Right lobe of liver (tissue), 6 donors: ENCODE measurements around the gene GDPD4. TPM values are rescaled to one million over a fixed set of nuclear protein-coding genes. Genes with fewer than 3 reads are reported as not detected.
A peak's percentile ranks its signal among the peaks of the same experiment; 100 is the strongest.

Source experiments
- ATAC-seq, 4 donors: fragments of 200-7000 bp; cut with Tn5 transposase; one replicate each; pipeline ENCODE4 v1.9.1; 2020; ENCODE audit warnings: mild to moderate bottlenecking in 4 of 4, moderate library complexity in 4 of 4
- DNase-seq, 3 donors: peaks; one replicate each; pipeline ENCODE4 v3.0.0-alpha.2; 2020
- H3K27ac ChIP-seq, 3 donors: fragments of 200-600 bp; one replicate each; pipeline ENCODE4 v1.8.0; 2022
- H3K27me3 ChIP-seq, 2 donors: fragments of 200-600 bp; one replicate each; pipeline ENCODE4 v1.8.0; 2022
- H3K36me3 ChIP-seq, 4 donors: fragments of 200-600 bp; sonication (generic) in 1 of 4; one replicate each; pipeline versions ENCODE4 v1.5.1 to v1.8.0; 2017 to 2022; ENCODE audit warnings: control low read depth in 1 of 4
- H3K4me1 ChIP-seq, 4 donors: fragments of 200-600 bp; sonication (generic) in 1 of 4; one replicate each; pipeline versions ENCODE4 v1.5.1 to v1.8.0; 2017 to 2022; ENCODE audit warnings: control low read depth in 1 of 4
- H3K4me3 ChIP-seq, 3 donors: fragments of 200-600 bp; one replicate each; pipeline ENCODE4 v1.8.0; 2022
- H3K9me3 ChIP-seq, 4 donors: fragments of 200-600 bp; sonication (generic) in 1 of 4; one replicate each; pipeline versions ENCODE4 v1.5.1 to v1.8.0; 2017 to 2022; ENCODE audit warnings: control low read depth in 1 of 4
- POLR2A ChIP-seq: fragments of 450-650 bp; IDR thresholded peaks from one replicate; pipeline ENCODE4 v1.6.1; 2017; ENCODE audit warnings: antibody characterized with exemption, mild to moderate bottlenecking
- WGBS: methylation state at CpG from one replicate; pipeline ENCODE4 v1.1.6; 2018; ENCODE audit warnings: low coverage, low lambda C conversion rate; ENCODE audit not compliant: insufficient coverage; ENCODE audit errors: missing lambda C conversion rate; 5-methylcytosine and 5-hydroxymethylcytosine counted together
- intact Hi-C, 2 donors: fragments of 100-400 bp; cut with DNase I; formaldehyde crosslinking; loops; one replicate each; pipeline versions ENCODE4 v1.11.2 to v1.14.1; 2022
- total RNA-seq, 6 experiments: library from RNA; depleted of rRNA in 2 of 6; stranded (reverse); fragments of >200 nt in 2 of 6; fragmentation: NEBNext Ultra II Directional in 3 of 6; extraction: Animal tissue kit (Norgen Biotek cat#: 25700) in 3 of 6; gene quantifications; one replicate each; pipeline versions ENCODE4 v1.1.0 to v1.2.4, GENCODE V29; 2016 to 2023
- TF ChIP-seq, protein P1 (sequence below), 4 donors: fragments of 200-600 bp in 3 of 4; fragments of 450-650 bp in 1 of 4; IDR thresholded peaks; one replicate each; pipeline versions ENCODE4 v1.5.1 to v1.8.0; 2016 to 2022; ENCODE audit warnings: antibody characterized with exemption in 4 of 4, mild to moderate bottlenecking in 2 of 4
- donor health status: DM: no; HTN: yes; CAD: no.
- donor health status: DM: no; HTN: no; CAD: no.
- donor health status: DM: no; HTN: no; CAD: no.
- donor health status: DM: no; HTN: yes; CAD: no.
- donor health status: DM: no; HTN: yes; CAD: no.

Gene GDPD4
- total RNA-seq, 6 experiments from 2014 or later, result 0.29 to 0.53 (median 0.44) TPM; not detected in 2

DNA sequence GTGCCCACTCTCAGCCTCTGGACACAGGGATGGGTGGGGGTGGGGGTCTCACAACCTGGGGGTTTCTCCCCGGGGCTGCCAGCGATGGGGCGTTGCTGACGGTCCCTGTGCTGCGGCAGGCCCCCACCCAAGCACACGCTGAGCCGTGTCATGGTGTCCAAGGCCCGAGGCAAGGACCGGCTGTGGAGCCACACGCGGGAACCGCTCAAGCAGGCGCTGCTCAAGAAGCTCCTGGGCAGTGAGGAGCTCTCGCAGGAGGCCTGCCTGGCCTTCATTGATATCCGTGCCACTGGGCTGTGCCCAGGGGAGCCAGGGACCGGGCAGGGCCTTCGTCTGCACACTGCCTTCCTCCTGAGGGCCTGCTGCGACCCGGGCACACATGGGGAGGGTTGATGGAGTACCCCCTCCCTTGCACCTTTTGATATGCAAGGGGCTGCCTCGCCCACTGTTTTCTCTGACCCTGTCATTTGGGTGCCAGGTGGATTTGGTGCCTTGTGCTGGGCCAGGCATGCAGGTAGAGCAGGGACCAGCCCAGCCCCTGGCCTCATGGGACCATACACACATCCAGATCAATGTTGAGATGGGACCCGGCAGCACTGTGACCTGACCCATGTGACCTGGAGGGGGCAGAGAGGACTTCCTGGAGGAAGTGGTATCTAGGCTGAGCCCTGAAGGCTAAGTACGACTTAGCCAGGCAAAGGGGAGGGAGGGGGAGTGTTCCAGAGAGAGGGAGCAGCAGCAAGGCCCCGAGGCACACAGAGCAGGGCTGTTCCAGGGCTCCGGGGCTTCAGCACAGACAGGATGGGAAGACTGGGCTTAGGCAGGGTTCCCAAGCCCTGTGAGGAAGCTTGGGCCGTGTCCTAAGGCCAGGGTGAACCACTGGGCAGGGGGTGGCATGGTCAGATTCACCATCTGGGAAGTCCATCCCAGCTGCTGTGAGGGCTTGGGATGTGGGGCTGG lies 98.3 kb downstream of the GDPD4 start:
- DNase-seq, result peak in 1 of 3 donors; percentile 37
- no peak for ATAC-seq
- H3K27me3 ChIP-seq, result no peaks in the 10 kb centered on the region
- no peaks in the 10 kb centered on the region for H3K4me1 ChIP-seq
- no peak overlapping the region for H3K27ac ChIP-seq
- intact Hi-C loops, result no loop called here
- no peak overlapping the region for H3K4me3 ChIP-seq
- peaks cover 0 to 56% (median 12%) of the 10 kb centered on the region in 4 donors for H3K36me3 ChIP-seq
- H3K9me3 ChIP-seq, result no peaks in the 10 kb centered on the region
- no peak for TF ChIP-seq POLR2A
- 63% methylated on average over 2 of the region's 25 CpGs for WGBS

DNA sequence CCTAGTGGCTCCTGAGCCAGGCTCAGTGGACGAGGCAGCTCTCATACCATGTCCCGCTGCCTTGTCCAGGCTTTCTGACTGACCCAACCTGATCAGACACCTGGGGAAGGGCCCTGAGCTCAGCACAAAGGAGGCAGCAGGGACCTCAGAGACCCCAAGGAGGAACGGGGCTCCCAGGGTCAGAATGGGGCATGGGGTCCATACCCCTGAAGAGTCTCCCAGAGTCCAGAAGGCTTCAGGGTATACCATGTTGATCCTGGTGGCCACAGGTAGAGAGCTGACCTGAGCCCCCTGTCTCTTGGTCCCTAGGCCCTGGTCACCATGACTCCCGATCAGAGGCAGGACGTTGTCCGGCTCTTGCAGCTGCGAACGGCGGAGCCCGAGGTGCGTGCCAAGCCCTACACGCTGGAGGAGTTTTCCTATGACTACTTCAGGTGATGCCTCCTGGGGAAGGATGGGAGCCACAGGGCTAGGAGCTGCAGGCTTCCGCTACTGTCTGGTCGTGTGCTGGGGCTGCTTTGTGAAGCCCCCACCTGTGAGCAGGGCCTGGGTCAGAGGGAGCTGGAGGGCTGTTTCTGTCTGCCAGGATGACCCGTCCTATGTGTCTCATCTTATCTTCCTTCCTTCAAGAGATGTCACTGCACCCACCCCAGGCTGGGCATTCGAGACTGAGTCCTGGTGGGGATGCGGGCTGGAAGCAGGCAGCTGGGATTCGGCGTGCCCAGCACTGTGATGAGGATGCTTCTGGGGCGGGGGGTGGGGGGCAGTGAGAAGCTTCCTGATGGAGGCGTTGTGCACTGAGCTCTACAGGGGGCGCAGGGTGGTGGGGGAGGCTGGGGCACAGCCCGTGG lies 99.3 kb downstream of the GDPD4 start:
- Histone ChIP-seq H3K4me1 (no peaks in the 10 kb centered on the region), H3K9me3 (no peaks in the 10 kb centered on the region), H3K36me3 (peaks cover 0 to 56% (median 10%) of the 10 kb centered on the region in 4 donors), H3K27me3 (no peaks in the 10 kb centered on the region), H3K4me3 (no peak overlapping the region), H3K27ac (no peak overlapping the region)
- 100% methylated on average over 5 of the region's 23 CpGs for WGBS
- intact Hi-C loops, result no loop called here
- ATAC-seq (no peak), DNase-seq (peak in 2 of 3 donors; percentile 41 to 52)
- no peak for TF ChIP-seq POLR2A
- TF ChIP-seq, protein P1, sequence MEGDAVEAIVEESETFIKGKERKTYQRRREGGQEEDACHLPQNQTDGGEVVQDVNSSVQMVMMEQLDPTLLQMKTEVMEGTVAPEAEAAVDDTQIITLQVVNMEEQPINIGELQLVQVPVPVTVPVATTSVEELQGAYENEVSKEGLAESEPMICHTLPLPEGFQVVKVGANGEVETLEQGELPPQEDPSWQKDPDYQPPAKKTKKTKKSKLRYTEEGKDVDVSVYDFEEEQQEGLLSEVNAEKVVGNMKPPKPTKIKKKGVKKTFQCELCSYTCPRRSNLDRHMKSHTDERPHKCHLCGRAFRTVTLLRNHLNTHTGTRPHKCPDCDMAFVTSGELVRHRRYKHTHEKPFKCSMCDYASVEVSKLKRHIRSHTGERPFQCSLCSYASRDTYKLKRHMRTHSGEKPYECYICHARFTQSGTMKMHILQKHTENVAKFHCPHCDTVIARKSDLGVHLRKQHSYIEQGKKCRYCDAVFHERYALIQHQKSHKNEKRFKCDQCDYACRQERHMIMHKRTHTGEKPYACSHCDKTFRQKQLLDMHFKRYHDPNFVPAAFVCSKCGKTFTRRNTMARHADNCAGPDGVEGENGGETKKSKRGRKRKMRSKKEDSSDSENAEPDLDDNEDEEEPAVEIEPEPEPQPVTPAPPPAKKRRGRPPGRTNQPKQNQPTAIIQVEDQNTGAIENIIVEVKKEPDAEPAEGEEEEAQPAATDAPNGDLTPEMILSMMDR (IDR thresholded peaks at IDR 0.05), result no peak

DNA sequence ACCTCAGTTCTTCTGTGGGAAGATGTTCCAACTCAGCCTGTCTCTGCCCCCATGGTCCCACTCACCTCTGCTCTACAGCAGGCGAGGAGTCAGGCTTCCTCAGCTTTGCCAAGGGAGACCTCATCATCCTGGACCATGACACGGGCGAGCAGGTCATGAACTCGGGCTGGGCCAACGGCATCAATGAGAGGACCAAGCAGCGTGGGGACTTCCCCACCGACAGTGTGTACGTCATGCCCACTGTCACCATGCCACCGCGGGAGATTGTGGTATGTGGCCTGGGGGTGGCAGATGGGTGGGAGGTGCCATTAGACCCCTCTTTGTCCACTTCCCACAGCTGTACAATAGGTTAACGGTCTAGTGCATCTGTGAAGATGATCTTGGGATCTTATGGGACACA lies 100.1 kb downstream of the GDPD4 start:
- no peak for ATAC-seq

DNA sequence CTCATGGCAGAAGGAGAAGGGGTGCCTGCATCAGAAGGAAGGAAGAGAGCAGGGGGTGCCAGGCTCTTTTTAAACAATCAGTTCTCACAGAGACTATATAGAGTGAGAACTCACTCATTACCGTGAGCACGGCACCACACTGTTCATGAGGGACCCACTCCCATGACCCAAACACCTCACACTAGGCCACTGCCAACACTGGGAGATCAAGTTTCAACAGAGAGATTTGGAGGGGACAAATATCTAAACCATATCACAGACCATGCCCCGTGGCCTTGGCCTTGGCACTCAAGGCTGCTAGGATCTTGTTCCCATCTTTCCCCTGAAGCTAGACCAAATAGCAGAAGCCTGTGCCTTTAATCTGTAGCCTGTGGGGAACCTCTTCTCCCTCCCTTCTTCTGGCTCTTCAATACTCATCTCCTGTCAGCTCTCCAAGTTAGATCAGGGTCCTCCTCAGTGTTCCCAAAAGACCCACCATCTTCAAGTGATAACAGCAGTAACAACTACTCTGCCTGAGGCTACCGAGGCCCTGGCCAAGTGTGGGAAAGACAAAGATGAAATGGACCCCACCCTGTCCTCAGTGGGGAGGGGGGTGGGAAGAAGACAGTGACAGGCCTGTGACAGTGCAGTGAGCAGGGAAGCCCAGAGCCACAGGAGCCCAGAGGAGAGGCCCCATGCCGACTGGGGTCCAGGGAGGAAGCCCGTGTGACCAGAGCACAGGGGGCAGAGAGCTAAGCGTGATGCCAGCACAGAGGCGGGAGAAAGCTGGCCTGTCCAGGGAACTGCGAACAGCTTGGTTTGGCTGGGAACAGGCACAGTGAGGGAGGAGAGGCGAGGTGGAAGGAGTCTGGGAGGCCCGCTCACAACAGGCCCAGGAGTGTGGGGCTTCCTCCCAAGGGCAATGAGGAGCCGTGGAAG lies 100.9 kb downstream of the GDPD4 start:
- Histone ChIP-seq H3K27me3 (no peaks in the 10 kb centered on the region), H3K4me3 (no peak overlapping the region), H3K36me3 (peaks cover 0 to 60% (median 10%) of the 10 kb centered on the region in 4 donors), H3K4me1 (no peaks in the 10 kb centered on the region), H3K27ac (no peak overlapping the region), H3K9me3 (no peaks in the 10 kb centered on the region)
- intact Hi-C loops, result no loop called here
- TF ChIP-seq POLR2A, result no peak
- TF ChIP-seq, protein P1 (IDR thresholded peaks at IDR 0.05), result no peak
- 78% methylated on average over 8 of the region's 12 CpGs for WGBS
- ATAC-seq (no peak), DNase-seq (peak in 2 of 3 donors; percentile 29 to 31)

More for the DNA sequence above, 100.1 kb downstream of the GDPD4 start:
- peak in 2 of 3 donors; percentile 35 to 48 for DNase-seq
- intact Hi-C loops, result no loop called here
- no peaks in the 10 kb centered on the region for H3K27me3 ChIP-seq
- WGBS, result no CpG with 5 or more reads among the region's 11 CpGs
- no peak overlapping the region for H3K27ac ChIP-seq
- no peak for TF ChIP-seq POLR2A
- H3K4me3 ChIP-seq, result no peak overlapping the region
- peaks cover 0 to 60% (median 10%) of the 10 kb centered on the region in 4 donors for H3K36me3 ChIP-seq
- H3K4me1 ChIP-seq, result no peaks in the 10 kb centered on the region
- no peaks in the 10 kb centered on the region for H3K9me3 ChIP-seq
